Activated CD4-positive, alpha-beta T cell treated with anti-CD3 and anti-CD28 coated beads, Interleukin-2, amount 10 ng/mL, durations not matched to agents 7 days and 5 days (primary cell): ENCODE results near the gene FUT2. TPM values are rescaled to one million over a fixed set of nuclear protein-coding genes. Genes with fewer than 3 reads are reported as not detected.

ENCODE experiments used
- CTCF ChIA-PET: fragments of 350-600 bp; sonication (Branson Sonifier 250); formaldehyde crosslinking; loops from one replicate; lab custom pipeline; 2021; ENCODE audit warnings: antibody characterized with exemption; lab: Charles Lee
- POLR2A ChIA-PET: fragments of 350-600 bp; sonication (Branson Sonifier 250); formaldehyde crosslinking; loops from one replicate; lab custom pipeline; 2021; ENCODE audit warnings: antibody characterized with exemption; lab: Charles Lee
- DNase-seq: peaks from one replicate; pipeline ENCODE4 v3.0.0-alpha.2; 2020
- H3K27ac Mint-ChIP-seq: one replicate; pipeline ENCODE4 v1.8.0; 2021; ENCODE audit warnings: mild to moderate bottlenecking, moderate library complexity, mixed read lengths
- H3K27me3 Mint-ChIP-seq: one replicate; pipeline ENCODE4 v1.8.0; 2021; ENCODE audit warnings: mixed read lengths
- H3K36me3 Mint-ChIP-seq: one replicate; pipeline ENCODE4 v1.8.0; 2021; ENCODE audit warnings: low read depth, mixed read lengths
- H3K4me1 Mint-ChIP-seq: one replicate; pipeline ENCODE4 v1.8.0; 2021; ENCODE audit warnings: mixed read lengths
- H3K4me3 Mint-ChIP-seq: one replicate; pipeline ENCODE4 v1.8.0; 2021; ENCODE audit warnings: mild to moderate bottlenecking, moderate library complexity, mixed read lengths
- H3K9me3 Mint-ChIP-seq: one replicate; pipeline ENCODE4 v1.8.0; 2021; ENCODE audit warnings: mixed read lengths
- total RNA-seq, 2 experiments: library from RNA; stranded (reverse); gene quantifications; one replicate each; pipeline ENCODE4 v1.2.3, GENCODE V29; 2021

The FUT2 gene
- total RNA-seq, 2 experiments from 2014 or later, result not detected

- Mint-ChIP-seq H3K4me1 (peaks cover 24% of the 10 kb centered on the region), H3K27ac (no peak within 1 kb of the TSS)
- CTCF ChIA-PET, result interaction anchor here (1.0 kb wide), 1 partner anchor 87 kb away, joined by 5 read pairs; no protein-coding TSS in a partner anchor
Measured at GRCh38 chr19:48755084-48755641, 59.4 kb downstream of the FUT2 start, which contains the start of gene FGF21. TSS of gene FGF21 (plus strand) at chr19:48755524. CDS start at chr19:48756237, 713 bp downstream.

More at GRCh38 chr19:48755084-48755641, 59.4 kb downstream of the FUT2 start, which contains the start of gene FGF21:
- peaks cover 26% of the 10 kb centered on the region for H3K27me3 Mint-ChIP-seq
- no peaks in the 10 kb centered on the region for H3K9me3 Mint-ChIP-seq
- POLR2A ChIA-PET, result interaction anchor here (0.6 kb wide), 1 partner anchor 14 kb away, joined by 3 read pairs; no protein-coding TSS in a partner anchor
- H3K4me3 Mint-ChIP-seq, result no peak within 1 kb of the TSS
- H3K36me3 Mint-ChIP-seq, result no peaks in the 10 kb centered on the region
- DNase-seq, result no peak

Other genes with a start within 250 kb of the FUT2 start
- 10 to 100 TPM; 31.0 to 35.2 TPM for gene GRWD1, start 250.0 kb upstream of the FUT2 start, total RNA-seq
- gene KCNJ14, start 240.4 kb upstream of the FUT2 start, total RNA-seq, result 1 to 10 TPM in 1 of 2 experiments, under 1 TPM in 1; 0.87 to 1.0 TPM
- gene CYTH2, start 226.6 kb upstream of the FUT2 start, total RNA-seq, result 10 to 100 TPM; 43.2 to 50.7 TPM
- 1 to 10 TPM; 3.7 to 5.1 TPM for gene LMTK3, start 184.1 kb upstream of the FUT2 start, total RNA-seq
- gene SULT2B1, start 143.8 kb upstream of the FUT2 start, total RNA-seq, result under 1 TPM; 0.21 to 0.30 TPM
- gene SPACA4, start 89.2 kb upstream of the FUT2 start, total RNA-seq, result not detected
- 1 to 10 TPM; 2.5 TPM for gene FAM83E, start 80.9 kb upstream of the FUT2 start, total RNA-seq
- 1,000 to 10,000 TPM; 1,477 to 1,601 TPM for gene RPL18, start 76.8 kb upstream of the FUT2 start, total RNA-seq
- 10 to 100 TPM; 28.2 to 33.6 TPM for gene SPHK2, start 76.5 kb upstream of the FUT2 start, total RNA-seq
- gene DBP, start 58.6 kb upstream of the FUT2 start, total RNA-seq, result 10 to 100 TPM; 24.1 to 25.8 TPM
- gene CA11, start 49.8 kb upstream of the FUT2 start, total RNA-seq, result 10 to 100 TPM; 10.1 to 10.8 TPM
- 1 to 10 TPM; 1.0 to 1.4 TPM for gene NTN5, start 23.0 kb upstream of the FUT2 start, total RNA-seq
- gene MAMSTR, start 23.8 kb downstream of the FUT2 start, total RNA-seq, result 1 to 10 TPM; 1.1 to 1.5 TPM
- under 1 TPM; 0.31 to 0.50 TPM for gene RASIP1, start 44.6 kb downstream of the FUT2 start, total RNA-seq
- under 1 TPM in 1 of 2 experiments, not detected in 1; 0.10 TPM for gene IZUMO1, start 50.9 kb downstream of the FUT2 start, total RNA-seq
- under 1 TPM; 0.10 to 0.23 TPM for gene FUT1, start 56.7 kb downstream of the FUT2 start, total RNA-seq
- gene FGF21, start 59.6 kb downstream of the FUT2 start, total RNA-seq, result not detected
- gene BCAT2, start 115.1 kb downstream of the FUT2 start, total RNA-seq, result 10 to 100 TPM; 42.3 to 43.3 TPM
- gene HSD17B14, start 140.5 kb downstream of the FUT2 start, total RNA-seq, result under 1 TPM; 0.27 to 0.77 TPM
- 1 to 10 TPM; 3.8 to 4.6 TPM for gene PLEKHA4, start 172.6 kb downstream of the FUT2 start, total RNA-seq
- gene PPP1R15A, start 176.4 kb downstream of the FUT2 start, total RNA-seq, result 10 to 100 TPM; 49.6 to 53.3 TPM
- not detected for gene TULP2, start 202.8 kb downstream of the FUT2 start, total RNA-seq
- 100 to 1,000 TPM; 231 to 251 TPM for gene NUCB1, start 204.3 kb downstream of the FUT2 start, total RNA-seq
- 1 to 10 TPM; 3.1 to 3.2 TPM for gene DHDH, start 237.7 kb downstream of the FUT2 start, total RNA-seq